Measurements from ENCODE around the gene SLC9A3. TPM values are rescaled to one million over a fixed set of nuclear protein-coding genes. Genes with fewer than 3 reads are reported as not detected.

SLC9A3 gene
- polyA plus RNA-seq, 1 experiment: 0.76 TPM

DNA sequence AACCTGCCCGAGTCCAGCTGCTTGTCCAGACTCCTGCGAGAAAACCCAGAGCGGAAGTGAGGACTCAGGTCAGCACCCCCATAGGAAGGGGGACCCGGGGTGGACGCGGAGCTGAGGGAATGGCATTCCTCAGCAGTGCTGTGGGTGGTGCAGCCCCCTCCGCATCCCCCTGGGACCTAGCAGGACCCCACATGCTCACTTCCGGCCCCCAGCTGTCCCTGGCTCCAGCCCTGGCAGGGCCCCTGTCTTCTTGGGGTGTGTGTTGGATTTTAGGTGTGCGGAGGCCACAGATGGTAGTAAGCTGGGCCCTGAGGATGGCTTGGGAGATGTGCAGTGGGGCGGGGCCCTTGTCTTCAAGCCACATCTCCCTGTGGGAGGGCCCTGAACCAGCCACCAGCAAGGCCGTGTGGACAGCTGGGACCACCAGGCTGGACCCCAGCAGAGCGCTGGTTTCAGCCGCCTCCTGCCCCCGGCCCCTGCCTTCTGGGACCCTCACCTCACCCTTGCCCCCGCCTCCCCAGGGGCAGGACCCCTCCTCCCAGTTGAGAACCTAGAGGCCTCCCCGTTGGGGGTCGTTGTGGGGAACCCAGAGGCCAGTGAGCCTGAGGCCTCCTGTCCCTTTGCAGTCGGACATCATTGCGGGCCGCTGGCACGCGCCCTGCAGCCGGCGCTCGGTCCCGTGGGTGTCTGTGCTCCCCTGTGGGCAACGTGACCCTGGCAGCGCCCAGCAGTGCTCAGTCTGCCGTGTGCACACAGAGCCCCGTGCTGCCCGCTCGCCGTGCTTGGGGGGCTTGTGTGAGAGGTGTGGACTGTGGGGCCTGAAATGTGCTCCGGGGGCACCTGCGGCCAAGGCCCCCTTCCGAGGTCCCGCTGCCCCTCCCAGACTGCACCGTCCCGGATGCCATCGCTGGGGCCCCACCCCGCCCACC, 10.8 kb upstream of the SLC9A3 start:
- no peaks in the 10 kb centered on the region; the same call in 1 of the 2 replicates for H3K9me3 ChIP-seq (ENCODE audit: control insufficient read depth, insufficient read depth, low read length)
- no peak for TF ChIP-seq CTCF (IDR thresholded peaks at IDR 0.05; ENCODE audit: low read depth, low read length)
- ChIA-PET POLR2A (no interaction called here), CTCF (no interaction called here)
- H3K4me3 ChIP-seq (ENCODE audit: low read depth, low read length): no peak overlapping the region
- no peak for DNase-seq (ENCODE audit: low read depth, low spot score)
- H3K27ac ChIP-seq (ENCODE audit: low read depth, low read length): no peak overlapping the region
- peaks cover 55% of the 10 kb centered on the region for H3K27me3 ChIP-seq (ENCODE audit: control insufficient read depth, insufficient read depth, low read length)

DNA sequence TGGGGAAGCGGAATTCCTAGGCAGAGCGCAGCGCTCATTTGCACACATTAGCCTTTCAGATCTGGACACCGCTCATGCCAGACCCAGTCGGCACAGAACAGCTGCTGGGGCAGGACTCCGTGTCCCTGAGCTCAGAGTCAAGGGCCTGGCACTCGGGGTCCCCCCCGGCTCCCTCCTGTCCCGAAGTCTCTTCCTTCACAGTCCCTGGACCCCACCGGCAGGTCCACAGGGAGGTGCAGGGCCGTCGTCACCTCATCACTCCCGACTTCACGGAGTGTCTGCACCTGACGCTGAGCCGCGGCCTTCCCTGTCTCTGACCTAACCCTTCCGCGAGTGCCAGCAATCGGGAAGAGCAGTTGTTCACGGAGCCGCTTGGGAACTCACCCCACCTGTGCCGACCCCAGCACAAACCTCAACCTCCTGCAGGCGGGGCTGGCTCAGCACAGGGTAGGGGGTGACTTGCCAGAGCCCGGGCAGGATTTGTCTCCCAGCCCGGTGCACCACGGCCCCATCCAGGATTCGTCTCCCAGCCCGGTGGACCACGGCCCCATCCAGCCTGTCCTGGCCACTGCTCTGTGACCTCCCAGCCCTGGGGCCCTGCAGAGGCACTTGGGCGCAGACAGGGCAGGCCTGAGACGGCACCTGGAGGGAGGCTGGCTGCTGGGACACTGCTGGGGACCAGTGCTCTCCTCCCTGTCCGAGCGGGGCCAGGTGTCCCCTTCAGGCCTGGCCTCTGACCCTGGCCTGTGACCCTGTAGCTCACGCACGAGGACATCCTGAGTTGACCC, 9.9 kb upstream of the SLC9A3 start:
- no peaks in the 10 kb centered on the region; the same call in 1 of the 2 replicates for H3K9me3 ChIP-seq (ENCODE audit: control insufficient read depth, insufficient read depth, low read length)
- H3K27me3 ChIP-seq (ENCODE audit: control insufficient read depth, insufficient read depth, low read length): peaks cover 55% of the 10 kb centered on the region
- TF ChIP-seq CTCF (IDR thresholded peaks at IDR 0.05; ENCODE audit: low read depth, low read length): no peak
- POLR2A ChIA-PET: no interaction called here
- H3K27ac ChIP-seq (ENCODE audit: low read depth, low read length): no peak overlapping the region
- no peak overlapping the region for H3K4me3 ChIP-seq (ENCODE audit: low read depth, low read length)
- CTCF ChIA-PET: no interaction called here
- no peak for DNase-seq (ENCODE audit: low read depth, low spot score)

- POLR2A ChIA-PET: no interaction called here
- no peak for DNase-seq (ENCODE audit: low read depth, low spot score)
- H3K27me3 ChIP-seq (ENCODE audit: control insufficient read depth, insufficient read depth, low read length): peaks cover 53% of the 10 kb centered on the region
- CTCF ChIA-PET: no interaction called here
- no peak for TF ChIP-seq CTCF (IDR thresholded peaks at IDR 0.05; ENCODE audit: low read depth, low read length)
- H3K27ac ChIP-seq (ENCODE audit: low read depth, low read length): no peak overlapping the region
- no peak overlapping the region for H3K4me3 ChIP-seq (ENCODE audit: low read depth, low read length)
- no peaks in the 10 kb centered on the region; the same call in 1 of the 2 replicates for H3K9me3 ChIP-seq (ENCODE audit: control insufficient read depth, insufficient read depth, low read length)
Measured at GRCh38 chr5:533243-533954, 9.2 kb upstream of the SLC9A3 start.

DNA sequence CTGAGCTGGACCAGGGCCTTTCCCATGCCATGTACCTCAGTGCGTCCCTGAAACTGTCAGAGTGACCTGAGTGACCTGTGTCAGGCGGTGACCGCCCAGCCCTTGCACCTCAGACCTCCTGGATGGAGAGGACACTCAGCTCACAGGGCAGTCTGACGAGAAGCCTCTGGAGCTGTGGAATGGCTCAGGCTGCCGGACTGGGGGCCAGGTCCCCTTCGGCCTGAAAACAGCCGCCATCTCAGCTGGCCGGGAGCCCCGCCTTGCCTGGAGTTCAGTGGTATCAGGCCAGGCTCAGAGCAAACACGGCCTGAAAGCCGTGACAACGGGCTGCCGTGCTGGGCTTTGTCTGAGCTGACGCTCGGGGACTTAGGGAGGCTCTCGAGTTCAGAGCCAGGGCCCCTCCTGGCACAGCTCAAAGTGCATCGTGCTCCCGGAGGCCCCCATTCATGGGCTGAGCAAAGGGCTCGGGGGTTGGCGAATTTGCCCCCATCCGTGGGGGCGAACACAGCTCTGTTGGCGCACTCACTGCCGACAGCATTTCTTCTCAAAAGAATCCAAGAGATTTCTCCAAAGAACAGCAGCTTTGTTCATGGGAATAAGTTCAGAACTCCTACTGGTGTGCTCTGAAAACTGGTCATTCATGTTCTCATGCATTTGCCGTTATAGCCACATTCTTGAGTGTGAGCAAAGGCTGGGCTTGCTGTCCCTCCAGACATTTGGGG, 8.4 kb upstream of the SLC9A3 start:
- ChIA-PET POLR2A (no interaction called here), CTCF (no interaction called here)
- DNase-seq (ENCODE audit: low read depth, low spot score): no peak
- Histone ChIP-seq H3K4me3 (ENCODE audit: low read depth, low read length) (no peak overlapping the region), H3K27me3 (ENCODE audit: control insufficient read depth, insufficient read depth, low read length) (peaks cover 52% of the 10 kb centered on the region), H3K9me3 (ENCODE audit: control insufficient read depth, insufficient read depth, low read length) (no peaks in the 10 kb centered on the region; the same call in 1 of the 2 replicates), H3K27ac (ENCODE audit: low read depth, low read length) (no peak overlapping the region)
- no peak for TF ChIP-seq CTCF (IDR thresholded peaks at IDR 0.05; ENCODE audit: low read depth, low read length)

All from AG04450 (cell line).